NAMALWA (cell line): ENCODE results near the gene CEP76.
A peak's percentile ranks its signal among the peaks of the same experiment; 100 is the strongest.

Experiments
- DNase-seq: peaks from one replicate; pipeline ENCODE4 v3.0.0-alpha.2; 2015; ENCODE audit warnings: low spot score

CEP76 gene, protein sequence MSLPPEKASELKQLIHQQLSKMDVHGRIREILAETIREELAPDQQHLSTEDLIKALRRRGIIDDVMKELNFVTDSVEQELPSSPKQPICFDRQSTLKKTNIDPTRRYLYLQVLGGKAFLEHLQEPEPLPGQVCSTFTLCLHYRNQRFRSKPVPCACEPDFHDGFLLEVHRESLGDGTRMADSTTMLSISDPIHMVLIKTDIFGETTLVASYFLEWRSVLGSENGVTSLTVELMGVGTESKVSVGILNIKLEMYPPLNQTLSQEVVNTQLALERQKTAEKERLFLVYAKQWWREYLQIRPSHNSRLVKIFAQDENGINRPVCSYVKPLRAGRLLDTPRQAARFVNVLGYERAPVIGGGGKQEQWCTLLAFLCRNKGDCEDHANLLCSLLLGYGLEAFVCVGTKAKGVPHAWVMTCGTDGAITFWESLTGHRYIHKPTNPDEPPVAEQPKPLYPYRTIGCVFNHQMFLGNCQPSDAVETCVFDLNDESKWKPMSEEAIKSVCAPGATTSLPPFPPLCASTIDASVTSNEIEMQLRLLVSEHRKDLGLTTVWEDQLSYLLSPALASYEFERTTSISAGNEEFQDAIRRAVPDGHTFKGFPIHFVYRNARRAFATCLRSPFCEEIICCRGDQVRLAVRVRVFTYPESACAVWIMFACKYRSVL

GRCh38 chr18:12702221-12703095, at the start of gene CEP76, which contains the start of gene PSMG2:
TSS of gene CEP76 (minus strand) at chr18:12702723. CDS start at chr18:12702548, 175 bp downstream.
TSS of gene PSMG2 (plus strand) at chr18:12703042. CDS start at chr18:12703108, 66 bp downstream.
- peak; percentile 91 for DNase-seq

- no peak for DNase-seq
Measured at GRCh38 chr18:12751891-12752290, 49.4 kb upstream of the CEP76 start.

DNA sequence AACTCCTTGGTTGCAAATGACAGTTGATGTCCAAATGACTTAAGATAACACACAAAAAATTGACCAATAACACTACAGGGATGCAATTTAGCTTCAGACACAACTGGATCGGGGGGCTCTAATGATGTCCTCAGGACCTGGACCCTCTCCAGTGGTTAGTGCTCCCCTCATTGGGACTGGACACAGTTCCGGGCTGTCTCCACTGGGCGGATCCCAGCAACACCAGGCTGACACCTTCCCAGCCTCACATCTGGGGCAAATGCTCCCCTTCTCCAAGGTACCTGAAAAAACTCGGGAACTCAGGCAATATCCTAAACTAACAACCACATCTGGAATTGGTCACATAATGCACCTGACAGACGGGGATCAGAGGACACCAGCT, 49.0 kb upstream of the CEP76 start:
- DNase-seq = no peak

DNA sequence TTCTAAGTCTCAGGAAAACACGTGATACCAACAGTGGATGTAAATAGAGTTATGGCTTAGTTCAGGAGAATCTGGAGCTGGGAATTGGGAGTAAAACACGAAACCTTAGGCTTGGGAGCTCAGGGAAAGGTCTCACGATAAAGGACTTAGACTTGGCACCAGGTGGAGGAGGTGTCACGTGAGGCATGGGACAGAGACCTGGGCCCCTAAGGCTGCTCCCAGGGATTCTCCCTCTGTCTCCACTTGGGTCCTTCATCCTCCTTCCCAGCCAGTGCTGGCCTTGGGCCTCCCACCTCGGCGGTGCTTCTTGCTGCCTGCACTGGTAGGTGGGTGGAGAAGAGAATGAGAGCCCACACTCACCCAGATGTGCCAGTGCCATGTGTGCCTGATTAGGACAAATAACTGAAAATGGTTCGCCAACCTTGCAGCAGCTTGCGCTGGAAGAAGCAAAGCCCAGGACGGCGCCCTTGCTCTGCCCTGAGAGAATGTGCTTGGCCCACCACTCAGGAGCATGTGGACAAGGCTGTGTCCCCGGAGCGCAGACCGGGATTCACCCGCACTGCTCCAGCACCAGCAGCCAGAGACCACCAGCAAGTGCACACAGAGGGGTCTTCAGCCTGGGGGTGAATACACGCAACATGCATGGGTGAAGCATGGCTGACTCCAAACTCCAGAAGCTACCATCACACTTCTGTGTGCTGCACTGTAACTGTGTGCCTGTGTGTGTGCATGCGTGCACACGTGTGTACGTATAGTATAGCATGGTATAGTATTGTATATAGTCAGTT, 48.4 kb upstream of the CEP76 start:
- no peak for DNase-seq

- DNase-seq = peak; percentile 94
Measured at GRCh38 chr18:12750076-12750714, 47.7 kb upstream of the CEP76 start.

DNA sequence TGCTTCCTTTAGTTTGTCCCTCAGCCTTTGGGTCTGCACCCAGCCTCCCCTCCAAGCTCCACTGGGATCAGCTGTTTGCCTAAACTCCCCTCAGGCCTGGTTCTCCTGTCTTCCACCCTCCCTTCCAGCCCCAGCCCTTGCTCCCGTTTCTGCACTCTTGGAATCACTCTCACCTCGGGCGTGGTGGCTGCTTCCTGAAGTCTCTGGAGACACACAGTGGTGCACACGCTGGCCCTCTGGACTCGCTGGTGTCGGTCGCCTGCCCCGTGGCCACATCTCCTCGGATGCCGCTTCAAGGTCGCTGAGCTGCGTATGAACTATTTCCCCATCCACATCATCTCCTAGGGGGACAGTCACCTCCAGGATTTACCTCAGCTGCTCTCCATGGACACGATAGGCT, 46.6 kb upstream of the CEP76 start:
- DNase-seq = no peak

DNA sequence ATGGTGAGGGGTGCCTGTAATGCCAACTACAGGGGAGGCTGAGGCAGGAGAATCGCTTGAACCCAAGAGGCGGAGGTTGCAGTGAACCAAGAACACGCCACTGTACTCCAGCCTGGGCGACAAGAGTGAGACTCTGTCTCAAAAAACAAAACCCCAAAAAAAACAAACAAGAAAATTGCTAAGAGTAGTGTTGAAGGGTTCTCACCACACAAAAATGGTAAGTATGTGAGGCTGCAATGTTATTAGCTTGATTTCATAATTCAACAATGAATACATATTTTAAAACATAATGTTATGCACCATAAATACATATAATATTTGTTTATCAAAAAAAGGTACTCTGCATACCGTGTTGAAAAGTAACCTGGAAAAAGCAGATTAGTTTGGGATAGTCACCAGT, 46.1 kb upstream of the CEP76 start:
- no peak for DNase-seq

DNA sequence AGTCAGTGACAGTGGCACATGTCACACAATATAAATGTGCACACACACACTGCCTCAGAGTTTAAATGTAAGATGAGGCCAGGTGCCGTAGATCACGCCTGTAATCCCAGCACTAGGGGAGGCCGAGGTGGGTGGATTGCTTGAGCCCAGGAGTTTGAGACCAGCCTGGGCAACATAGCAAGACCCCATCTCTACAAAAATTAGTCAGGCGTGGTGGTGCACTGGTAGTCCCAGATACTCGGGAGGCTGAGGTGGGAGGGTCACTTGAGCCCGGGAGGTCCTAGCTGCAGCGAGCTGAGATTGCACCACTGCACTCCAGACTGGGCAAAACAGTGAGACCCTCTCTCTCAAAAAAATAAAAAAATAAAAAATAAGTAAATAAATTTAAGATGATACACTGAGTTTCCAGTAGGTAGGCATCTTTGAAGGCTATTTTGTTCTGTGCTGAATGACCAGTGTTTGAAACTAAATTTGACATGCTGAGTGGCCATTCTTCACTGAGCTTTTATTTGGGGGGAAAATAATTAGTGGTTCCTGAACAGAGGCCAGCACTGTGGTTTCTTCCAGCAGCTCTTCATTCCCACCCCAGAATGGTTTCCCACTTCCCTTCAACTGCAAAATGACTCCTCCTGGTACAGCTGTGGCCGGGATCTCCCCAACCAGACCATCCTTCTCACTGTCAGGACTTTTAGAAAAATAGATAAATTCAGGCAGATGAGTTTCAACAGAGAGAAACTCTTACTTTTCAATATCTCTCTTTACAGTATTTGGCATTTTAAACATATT, 45.2 kb upstream of the CEP76 start:
- DNase-seq = no peak

DNA sequence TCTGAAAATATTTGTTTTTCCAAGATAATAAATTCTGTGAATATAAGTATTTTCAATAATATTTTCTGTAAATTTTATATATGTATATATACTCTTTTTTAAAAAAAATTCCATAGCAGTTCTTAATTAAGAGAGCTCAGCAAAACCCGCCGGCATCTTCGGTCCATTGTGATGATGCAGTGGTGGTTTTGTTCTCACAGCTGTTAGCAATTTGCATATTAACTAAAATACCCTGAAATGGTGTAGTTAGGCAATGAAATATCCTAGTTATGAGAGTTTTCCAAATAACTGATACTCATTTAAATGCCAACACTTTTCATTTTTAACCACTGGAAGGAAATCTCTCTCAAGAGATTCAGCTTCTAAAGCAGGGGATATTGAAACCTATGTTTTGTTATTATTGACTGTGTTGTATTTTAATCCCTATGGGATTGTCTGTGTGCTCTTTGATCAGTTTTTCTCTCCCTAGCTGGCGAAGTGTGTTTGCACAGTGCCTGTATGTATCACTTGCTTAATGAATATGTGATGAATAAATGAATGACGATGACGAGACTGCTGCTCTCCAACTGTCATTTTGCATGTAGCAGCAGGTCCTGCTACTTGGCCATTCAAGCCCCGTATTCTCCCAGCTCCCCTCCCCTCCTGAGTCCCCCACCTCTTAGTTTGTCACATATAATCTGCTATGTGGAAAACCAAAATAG, 42.7 kb upstream of the CEP76 start:
- no peak for DNase-seq

DNA sequence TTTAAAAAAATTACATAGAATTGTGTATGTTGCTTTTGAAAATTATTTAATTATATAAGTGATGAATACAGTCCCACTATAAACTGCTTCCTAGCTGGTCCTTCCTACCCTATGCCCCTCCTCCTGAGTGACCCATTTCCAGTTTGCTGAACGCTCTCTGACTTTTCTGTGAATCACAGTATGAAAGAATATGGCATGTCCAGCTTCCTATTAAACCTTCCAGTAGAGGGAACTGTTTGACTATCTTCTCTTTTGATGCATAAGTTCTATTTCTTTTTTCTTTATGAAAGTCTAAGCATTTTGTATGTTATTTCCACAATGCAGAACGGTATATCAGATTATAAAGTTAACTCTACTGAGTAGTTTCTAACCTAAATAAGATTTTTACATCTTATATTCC, 41.6 kb upstream of the CEP76 start:
- DNase-seq = peak; percentile 78

GRCh38 chr18:12742453-12742852, 39.9 kb upstream of the CEP76 start:
- no peak for DNase-seq

GRCh38 chr18:12741351-12741750, 38.8 kb upstream of the CEP76 start:
- DNase-seq = no peak

DNA sequence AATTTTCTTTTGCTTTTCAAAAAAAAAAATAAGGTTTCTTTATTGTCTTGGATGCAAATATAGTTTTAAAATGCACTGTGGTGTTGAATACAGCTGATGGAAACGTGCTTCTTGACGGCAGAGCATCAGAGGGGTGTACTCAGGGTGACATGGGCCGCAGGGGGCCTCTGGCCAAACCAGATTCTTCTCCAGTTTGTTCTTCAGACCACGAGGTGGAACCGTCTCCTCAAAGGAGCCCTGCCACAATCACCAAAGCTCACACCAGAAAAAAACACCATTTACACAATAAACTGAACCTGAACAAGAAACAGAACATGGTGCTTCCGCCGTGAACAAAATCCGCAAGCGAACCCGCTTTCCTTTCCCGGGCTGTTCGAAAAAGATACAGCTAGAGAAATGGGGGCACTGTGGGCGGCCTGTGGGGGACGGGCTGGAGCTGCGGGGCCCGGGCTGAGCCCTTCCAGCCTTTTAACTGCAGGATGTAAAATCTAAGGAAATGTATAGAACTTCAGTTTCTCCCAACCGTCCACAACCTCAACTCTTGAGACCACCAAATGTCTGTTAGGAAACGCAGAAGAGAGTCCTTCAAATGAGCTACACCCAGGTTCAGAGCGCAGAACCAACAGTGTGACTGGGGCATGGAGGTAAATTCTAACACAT, 34.9 kb upstream of the CEP76 start:
- DNase-seq = no peak

DNA sequence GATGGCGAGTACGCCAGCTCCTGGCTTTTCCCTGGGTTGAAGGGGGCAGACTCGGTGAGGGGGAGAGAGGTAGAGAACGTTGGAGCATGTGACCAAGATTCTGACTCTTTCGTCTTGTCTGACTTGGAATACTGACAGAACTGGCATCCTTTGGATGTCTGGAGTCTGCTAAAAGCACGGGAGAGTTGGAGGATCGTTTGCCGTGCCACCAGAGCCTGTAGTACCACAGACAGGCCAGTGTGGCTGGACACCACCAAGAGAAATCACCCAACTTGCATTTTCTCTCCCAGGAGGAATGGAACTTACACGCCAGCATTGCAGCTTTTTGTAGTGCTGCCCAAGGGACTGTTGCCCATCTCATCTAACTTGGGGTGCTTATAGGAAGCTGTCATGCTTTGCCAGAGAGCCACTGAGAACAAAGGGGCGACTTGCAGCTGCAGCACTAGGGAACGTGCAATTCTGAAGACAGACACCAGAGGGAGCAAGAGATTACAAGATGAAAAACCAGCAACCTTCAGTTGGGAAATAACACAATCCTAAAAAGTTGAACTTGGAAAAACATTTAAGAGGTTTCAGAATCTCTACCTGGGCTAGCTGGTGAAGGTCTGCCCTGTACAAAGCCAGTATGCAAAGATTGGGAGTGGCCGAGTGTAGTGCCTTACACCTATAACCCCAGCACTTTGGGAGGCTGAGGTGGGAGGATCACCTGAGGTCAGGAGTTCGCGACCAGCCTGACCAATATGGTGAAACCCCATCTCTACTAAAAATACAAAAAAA, 24.4 kb upstream of the CEP76 start:
- peak; percentile 77 for DNase-seq

DNA sequence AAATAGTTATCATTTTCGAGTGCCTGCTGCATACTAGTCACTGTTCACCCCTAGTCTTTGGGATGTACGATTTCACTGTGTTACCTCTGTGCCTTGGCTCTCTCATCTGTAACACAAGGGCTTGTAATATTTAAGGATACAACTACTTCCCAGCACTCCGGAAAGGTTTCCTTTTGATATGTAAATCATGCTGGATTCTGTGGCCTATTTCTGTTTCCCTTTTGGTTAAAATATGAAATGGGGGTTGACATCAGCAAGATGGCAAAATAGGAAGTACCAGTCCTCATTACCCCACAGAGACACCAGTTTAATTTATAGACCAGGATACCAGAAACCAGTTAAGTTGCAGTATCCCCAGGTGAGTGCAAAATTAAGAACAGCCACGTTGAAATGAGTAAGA, 23.8 kb upstream of the CEP76 start:
- no peak for DNase-seq

DNA sequence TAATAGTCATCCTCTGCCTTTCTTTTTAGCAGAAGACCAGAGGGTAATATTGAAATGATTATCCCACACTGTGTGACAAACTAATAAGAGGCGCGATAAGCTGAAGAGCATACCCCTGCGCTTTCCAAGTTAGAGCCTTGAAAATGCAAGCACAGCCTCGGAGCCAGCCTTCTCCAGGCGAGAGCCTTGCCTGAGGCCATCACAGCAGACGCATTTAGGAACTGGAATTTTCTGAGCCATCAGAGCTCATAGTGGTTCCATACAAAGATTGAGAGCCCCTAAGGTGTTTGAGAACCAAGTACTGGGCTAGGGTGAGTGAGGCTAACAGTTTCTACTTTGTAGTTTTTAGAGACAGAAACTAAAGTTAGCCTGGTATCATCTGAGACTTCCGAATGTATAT, 20.2 kb upstream of the CEP76 start:
- DNase-seq = no peak

- DNase-seq = no peak
Measured at GRCh38 chr18:12721495-12722275, 19.2 kb upstream of the CEP76 start.

GRCh38 chr18:12711446-12711845, 8.9 kb upstream of the CEP76 start:
- no peak for DNase-seq
